ENCODE data around the gene MARCHF9. TPM values are rescaled to one million over a fixed set of nuclear protein-coding genes. Genes with fewer than 3 reads are reported as not detected.

Gene MARCHF9
- total RNA-seq, 1 donor from 2014 or later: 13.1 TPM

Small RNA genes lying within 50 kb of the gene (microRNA-seq; reads per million reads assigned to microRNA genes)
- not detected for gene MIR6759

Other genes starting within 250 kb of the MARCHF9 start
- 24.0 TPM for gene DDIT3, start 234.6 kb upstream of the MARCHF9 start, total RNA-seq
- gene MBD6, start 232.3 kb upstream of the MARCHF9 start, total RNA-seq: 39.9 TPM
- 100 TPM for gene DCTN2, start 207.9 kb upstream of the MARCHF9 start, total RNA-seq
- 0.22 TPM for gene KIF5A, start 205.1 kb upstream of the MARCHF9 start, total RNA-seq
- gene PIP4K2C, start 163.9 kb upstream of the MARCHF9 start, total RNA-seq: 17.9 TPM
- 31.0 TPM for gene DTX3, start 150.3 kb upstream of the MARCHF9 start, total RNA-seq
- gene ARHGEF25, start 143.7 kb upstream of the MARCHF9 start, total RNA-seq: 15.0 TPM
- gene B4GALNT1, start 121.9 kb upstream of the MARCHF9 start, total RNA-seq: 11.1 TPM
- gene OS9, start 61.0 kb upstream of the MARCHF9 start, total RNA-seq: 133 TPM
- gene AGAP2, start 16.4 kb upstream of the MARCHF9 start, total RNA-seq: 6.1 TPM
- gene TSPAN31, start 10.1 kb upstream of the MARCHF9 start, total RNA-seq: 25.1 TPM
- gene CDK4, start 2.8 kb upstream of the MARCHF9 start, total RNA-seq: 46.3 TPM
- gene CYP27B1, start 12.0 kb downstream of the MARCHF9 start, total RNA-seq: 0.24 TPM
- 13.3 TPM for gene METTL1, start 17.0 kb downstream of the MARCHF9 start, total RNA-seq
- 1.6 TPM for gene EEF1AKMT3, start 17.5 kb downstream of the MARCHF9 start, total RNA-seq
- gene TSFM, start 27.7 kb downstream of the MARCHF9 start, total RNA-seq: 47.7 TPM
- 3.5 TPM for gene AVIL, start 63.6 kb downstream of the MARCHF9 start, total RNA-seq
- 89.2 TPM for gene CTDSP2, start 91.6 kb downstream of the MARCHF9 start, total RNA-seq
- 6.2 TPM for gene ATP23, start 186.5 kb downstream of the MARCHF9 start, total RNA-seq